ENCODE data around the gene ARSJ. TPM values are rescaled to one million over a fixed set of nuclear protein-coding genes. Genes with fewer than 3 reads are reported as not detected.

ARSJ gene
- total RNA-seq, 1 experiment from 2014 or later: 16.4 TPM

DNA sequence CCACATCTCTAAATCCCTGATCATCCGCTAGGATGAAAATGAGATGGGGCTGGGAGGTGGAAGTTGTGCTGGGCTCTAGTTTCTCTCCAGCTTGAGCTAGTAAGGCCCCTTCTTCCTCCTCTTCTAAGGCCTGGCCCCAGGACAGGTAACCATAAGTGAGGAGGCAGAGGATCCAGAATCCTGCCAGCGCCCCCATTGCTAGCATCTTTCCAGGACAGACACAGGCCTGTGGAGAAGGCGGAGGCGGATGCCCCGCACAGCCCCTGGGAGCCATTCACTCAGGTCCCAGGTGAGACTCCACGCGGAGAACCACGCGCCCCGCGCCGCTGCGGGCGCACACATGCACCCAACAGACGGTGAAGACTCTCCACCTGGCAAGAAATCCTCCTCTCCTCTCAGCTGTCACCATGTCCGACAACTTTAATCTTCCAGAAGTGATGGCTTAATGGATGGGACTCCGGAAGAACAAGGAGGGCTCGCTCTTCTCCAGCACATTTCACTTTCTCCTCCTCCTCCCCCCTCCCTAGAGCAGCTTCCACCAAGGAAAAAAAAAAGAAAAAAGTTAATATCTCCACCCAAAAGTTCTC, 793 bp downstream of the ARSJ start:
- no TSS peak for BruUV-seq (replicated peaks)
- peak; percentile 10; the same call in 1 of the 2 replicates for ATAC-seq
- Histone ChIP-seq H3K4me3 (ENCODE audit: low read length) (peak overlapping the region; percentile 74), H3K9me2 (replicated peaks; ENCODE audit: low read length) (no peaks in the 10 kb centered on the region), H3K9ac (ENCODE audit: low read length) (peak overlapping the region; percentile 88), H3K79me2 (ENCODE audit: low read length) (peaks cover 76% of the 10 kb centered on the region), H3K36me3 (ENCODE audit: low read depth, low read length) (peaks cover 6% of the 10 kb centered on the region; the same call in 1 of the 2 replicates), H3K27ac (ENCODE audit: low read length) (peak overlapping the region; percentile 73), H4K20me1 (ENCODE audit: low read length) (no peaks in the 10 kb centered on the region), H3K27me3 (ENCODE audit: low read length) (no peaks in the 10 kb centered on the region), H3K9me3 (ENCODE audit: low read length) (no peaks in the 10 kb centered on the region), H3K4me2 (ENCODE audit: low read length) (peak overlapping the region; percentile 88), H2AFZ (ENCODE audit: low read length) (peak overlapping the region; percentile 78), H3K4me1 (ENCODE audit: insufficient read depth, low read length) (peaks cover 19% of the 10 kb centered on the region), H3F3A (ENCODE audit: low read length, unreplicated experiment) (no peaks in the 10 kb centered on the region)
- ChIA-PET CTCF (interaction anchor here (0.6 kb wide), 1 partner anchor 202 kb away, joined by 3 read pairs; no protein-coding TSS in a partner anchor), POLR2A (ENCODE audit: unreplicated experiment) (no interaction called here)
- no peak for TF ChIP-seq EZH2 (IDR thresholded peaks at IDR 0.05; ENCODE audit: low read length, unreplicated experiment)
- TF ChIP-seq EZH2phosphoT487 (IDR thresholded peaks at IDR 0.05; ENCODE audit: borderline replicate concordance, low read length): no peak
- TF ChIP-seq, protein P1, sequence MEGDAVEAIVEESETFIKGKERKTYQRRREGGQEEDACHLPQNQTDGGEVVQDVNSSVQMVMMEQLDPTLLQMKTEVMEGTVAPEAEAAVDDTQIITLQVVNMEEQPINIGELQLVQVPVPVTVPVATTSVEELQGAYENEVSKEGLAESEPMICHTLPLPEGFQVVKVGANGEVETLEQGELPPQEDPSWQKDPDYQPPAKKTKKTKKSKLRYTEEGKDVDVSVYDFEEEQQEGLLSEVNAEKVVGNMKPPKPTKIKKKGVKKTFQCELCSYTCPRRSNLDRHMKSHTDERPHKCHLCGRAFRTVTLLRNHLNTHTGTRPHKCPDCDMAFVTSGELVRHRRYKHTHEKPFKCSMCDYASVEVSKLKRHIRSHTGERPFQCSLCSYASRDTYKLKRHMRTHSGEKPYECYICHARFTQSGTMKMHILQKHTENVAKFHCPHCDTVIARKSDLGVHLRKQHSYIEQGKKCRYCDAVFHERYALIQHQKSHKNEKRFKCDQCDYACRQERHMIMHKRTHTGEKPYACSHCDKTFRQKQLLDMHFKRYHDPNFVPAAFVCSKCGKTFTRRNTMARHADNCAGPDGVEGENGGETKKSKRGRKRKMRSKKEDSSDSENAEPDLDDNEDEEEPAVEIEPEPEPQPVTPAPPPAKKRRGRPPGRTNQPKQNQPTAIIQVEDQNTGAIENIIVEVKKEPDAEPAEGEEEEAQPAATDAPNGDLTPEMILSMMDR (conservative IDR thresholded peaks at IDR 0.05; ENCODE audit: low read depth, low read length): no peak
- DNase-seq: peak; percentile 40
- intact Hi-C loops (cut with micrococcal nuclease): loop anchor here (1.0 to 5.0 kb wide), 2 partner anchors 19 to 39 kb away; no protein-coding TSS in a partner anchor

- Histone ChIP-seq H3K9me3 (ENCODE audit: low read length) (no peaks in the 10 kb centered on the region), H3F3A (ENCODE audit: low read length, unreplicated experiment) (no peaks in the 10 kb centered on the region), H3K79me2 (ENCODE audit: low read length) (peaks cover 81% of the 10 kb centered on the region), H4K20me1 (ENCODE audit: low read length) (no peaks in the 10 kb centered on the region), H3K4me3 (ENCODE audit: low read length) (peak overlapping the region; percentile 74), H3K4me1 (ENCODE audit: insufficient read depth, low read length) (peaks cover 19% of the 10 kb centered on the region), H2AFZ (ENCODE audit: low read length) (peak overlapping the region; percentile 78; the same call in 1 of the 2 replicates), H3K9ac (ENCODE audit: low read length) (peak overlapping the region; percentile 88), H3K36me3 (ENCODE audit: low read depth, low read length) (peaks cover 6% of the 10 kb centered on the region; the same call in 1 of the 2 replicates), H3K27me3 (ENCODE audit: low read length) (no peaks in the 10 kb centered on the region), H3K4me2 (ENCODE audit: low read length) (peak overlapping the region; percentile 88), H3K9me2 (replicated peaks; ENCODE audit: low read length) (no peaks in the 10 kb centered on the region), H3K27ac (ENCODE audit: low read length) (peak overlapping the region; percentile 73)
- POLR2A ChIA-PET (ENCODE audit: unreplicated experiment): no interaction called here
- BruUV-seq (replicated peaks): no TSS peak
- ATAC-seq (no peak), DNase-seq (no peak)
- CTCF ChIA-PET: interaction anchor here (0.6 kb wide), 1 partner anchor 202 kb away, joined by 3 read pairs; no protein-coding TSS in a partner anchor
- TF ChIP-seq, protein P1 (conservative IDR thresholded peaks at IDR 0.05; ENCODE audit: low read depth, low read length): no peak
- TF ChIP-seq EZH2phosphoT487 (IDR thresholded peaks at IDR 0.05; ENCODE audit: borderline replicate concordance, low read length): no peak
- TF ChIP-seq EZH2 (IDR thresholded peaks at IDR 0.05; ENCODE audit: low read length, unreplicated experiment): no peak
- intact Hi-C loops (cut with micrococcal nuclease): loop anchor here (5.0 kb wide), 1 partner anchor 39 kb away; no protein-coding TSS in a partner anchor
Measured at GRCh38 chr4:113978105-113978504, 1.3 kb downstream of the ARSJ start.

- peak overlapping the region; percentile 74 for H3K4me3 ChIP-seq (ENCODE audit: low read length)
- intact Hi-C loops (cut with micrococcal nuclease): loop anchor here (5.0 kb wide), 1 partner anchor 40 kb away; no protein-coding TSS in a partner anchor
- POLR2A ChIA-PET (ENCODE audit: unreplicated experiment): no interaction called here
- H3K36me3 ChIP-seq (ENCODE audit: low read depth, low read length): peaks cover 6% of the 10 kb centered on the region; the same call in 1 of the 2 replicates
- no peaks in the 10 kb centered on the region for H4K20me1 ChIP-seq (ENCODE audit: low read length)
- no peak for ATAC-seq
- H3K27ac ChIP-seq (ENCODE audit: low read length): peak overlapping the region; percentile 73
- TF ChIP-seq EZH2 (IDR thresholded peaks at IDR 0.05; ENCODE audit: low read length, unreplicated experiment) (no peak), EZH2phosphoT487 (IDR thresholded peaks at IDR 0.05; ENCODE audit: borderline replicate concordance, low read length) (no peak)
- TF ChIP-seq, protein P1 (conservative IDR thresholded peaks at IDR 0.05; ENCODE audit: low read depth, low read length): no peak
- H3K4me1 ChIP-seq (ENCODE audit: insufficient read depth, low read length): peaks cover 19% of the 10 kb centered on the region
- peak overlapping the region; percentile 88 for H3K4me2 ChIP-seq (ENCODE audit: low read length)
- CTCF ChIA-PET: no interaction called here
- no peaks in the 10 kb centered on the region for H3K27me3 ChIP-seq (ENCODE audit: low read length)
- BruUV-seq (replicated peaks): no TSS peak
- H3K9me2 ChIP-seq (replicated peaks; ENCODE audit: low read length): no peaks in the 10 kb centered on the region
- H2AFZ ChIP-seq (ENCODE audit: low read length): no peak overlapping the region
- peaks cover 87% of the 10 kb centered on the region for H3K79me2 ChIP-seq (ENCODE audit: low read length)
- peak overlapping the region; percentile 88 for H3K9ac ChIP-seq (ENCODE audit: low read length)
- no peak for DNase-seq
- H3K9me3 ChIP-seq (ENCODE audit: low read length): no peaks in the 10 kb centered on the region
- no peaks in the 10 kb centered on the region for H3F3A ChIP-seq (ENCODE audit: low read length, unreplicated experiment)
Measured at GRCh38 chr4:113977526-113977855, 2.0 kb downstream of the ARSJ start.
